Type B pancreatic cell (in vitro differentiated cells): ENCODE measurements around the gene TCF7L2. TPM values are rescaled to one million over a fixed set of nuclear protein-coding genes. Genes with fewer than 3 reads are reported as not detected.
"Not testable (repeated sequence)": the region's sequence is repeated elsewhere in the genome, so short reads cannot be mapped to it uniquely, and the experiment has no call there.

ENCODE experiments used
- DNase-seq: peaks from one replicate; pipeline ENCODE4 v3.0.0; 2021; ENCODE audit warnings: mixed read lengths; ENCODE audit not compliant: unreplicated experiment; ENCODE audit errors: extremely low spot score
- H3K27ac Mint-ChIP-seq: 2 replicates; pipeline ENCODE4 v1.8.0; 2021; ENCODE audit warnings: mild to moderate bottlenecking, mixed read lengths
- H3K27me3 Mint-ChIP-seq: 2 replicates; pipeline ENCODE4 v1.8.0; 2021; ENCODE audit warnings: mixed read lengths
- H3K36me3 Mint-ChIP-seq: 2 replicates; pipeline ENCODE4 v1.8.0; 2021; ENCODE audit warnings: mixed read lengths
- H3K4me1 Mint-ChIP-seq: one replicate; pipeline ENCODE4 v1.8.0; 2021; ENCODE audit warnings: mixed read lengths; ENCODE audit not compliant: unreplicated experiment
- H3K4me3 Mint-ChIP-seq: 2 replicates; pipeline ENCODE4 v1.8.0; 2021; ENCODE audit warnings: mild to moderate bottlenecking, mixed read lengths
- H3K9me3 Mint-ChIP-seq: 2 replicates; pipeline ENCODE4 v1.8.0; 2021; ENCODE audit warnings: mixed read lengths
- CTCF ChIP-seq: fragments of 200-600 bp; sonication (generic); conservative IDR thresholded peaks from 2 replicates; pipeline ENCODE4 v1.5.0; 2021; ENCODE audit warnings: antibody characterized with exemption, mild to moderate bottlenecking
- total RNA-seq: library from RNA; stranded (reverse); gene quantifications from 2 replicates; pipeline ENCODE4 v1.2.1, GENCODE V29; 2021; ENCODE audit warnings: low replicate concordance

The TCF7L2 gene
- total RNA-seq, 1 donor from 2014 or later = 39.7 TPM

DNA sequence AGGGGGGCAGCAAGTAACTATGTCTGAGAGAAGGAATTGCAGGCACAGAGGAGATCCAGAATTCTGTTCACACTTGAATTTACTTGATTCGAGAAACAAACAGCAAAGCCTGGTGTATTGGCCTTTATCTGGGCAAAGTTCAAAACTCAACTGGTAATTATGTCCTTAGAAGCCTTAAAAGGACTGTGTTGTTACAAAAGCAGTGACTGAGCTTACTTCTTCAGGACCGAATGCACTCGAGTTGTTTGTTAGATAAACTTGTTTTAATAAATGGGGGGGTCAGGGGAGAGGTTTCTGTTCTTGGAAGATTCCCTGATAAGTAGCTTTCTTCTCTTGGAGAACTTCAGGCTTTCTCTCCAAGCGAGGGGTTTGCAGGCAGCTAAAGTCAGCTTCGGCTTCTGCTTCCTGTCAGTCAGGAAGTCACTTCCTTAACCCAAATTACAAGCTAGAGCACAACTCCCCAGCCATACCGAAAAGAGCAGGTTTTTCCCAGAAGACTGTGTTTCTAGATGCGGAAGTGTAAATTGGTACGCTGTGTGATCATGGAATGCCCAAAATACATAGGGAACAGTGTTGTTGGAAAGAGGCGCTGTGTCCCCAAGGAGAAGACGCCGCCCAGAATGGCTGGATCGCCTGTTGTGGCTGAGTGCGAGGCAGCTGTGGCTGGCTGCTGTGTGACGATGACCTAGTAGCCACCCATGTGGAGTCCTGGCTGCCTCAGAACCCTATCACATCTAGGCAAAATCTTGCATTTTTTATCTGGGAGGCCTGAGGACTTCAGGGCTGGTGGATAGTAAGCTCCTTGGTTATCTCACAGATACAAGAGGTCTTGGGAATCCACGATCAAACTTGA lies 110.4 kb downstream of the TCF7L2 start:
- H3K27me3 Mint-ChIP-seq = no peaks in the 10 kb centered on the region
- H3K36me3 Mint-ChIP-seq = peaks cover 5% of the 10 kb centered on the region
- no peak for TF ChIP-seq CTCF
- no peak overlapping the region for H3K27ac Mint-ChIP-seq
- no peak overlapping the region for H3K4me3 Mint-ChIP-seq
- no peaks in the 10 kb centered on the region for H3K9me3 Mint-ChIP-seq
- no peak for DNase-seq
- peaks cover 47% of the 10 kb centered on the region for H3K4me1 Mint-ChIP-seq

GRCh38 chr10:113061054-113061430 lies 111.0 kb downstream of the TCF7L2 start:
- H3K27me3 Mint-ChIP-seq = no peaks in the 10 kb centered on the region
- peak overlapping the region; percentile 2 for H3K4me3 Mint-ChIP-seq
- no peaks in the 10 kb centered on the region for H3K9me3 Mint-ChIP-seq
- H3K36me3 Mint-ChIP-seq = peaks cover 5% of the 10 kb centered on the region
- TF ChIP-seq CTCF = no peak
- H3K4me1 Mint-ChIP-seq = peaks cover 48% of the 10 kb centered on the region
- DNase-seq = no peak
- peak overlapping the region; percentile 2 for H3K27ac Mint-ChIP-seq

DNA sequence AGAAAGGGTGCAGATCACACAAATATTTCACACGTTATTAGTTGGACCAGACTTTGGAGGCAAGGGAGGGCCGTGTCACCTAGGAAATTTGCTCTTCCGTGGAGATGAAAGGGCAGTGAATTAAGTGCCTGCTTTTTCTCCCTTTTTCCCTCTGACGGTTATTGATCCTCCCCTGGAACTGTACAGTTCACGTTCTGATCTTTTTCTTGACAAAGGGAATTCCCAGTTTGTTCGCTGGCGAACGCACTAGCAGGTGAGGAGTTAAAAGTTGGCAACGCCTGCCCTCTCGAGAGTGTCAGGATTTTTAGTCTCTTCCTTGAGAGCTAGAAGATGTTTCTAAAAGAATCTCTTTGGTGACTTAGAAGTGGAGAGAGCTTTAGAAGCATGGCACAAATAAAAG lies 111.5 kb downstream of the TCF7L2 start:
- peak overlapping the region; percentile 2 for H3K27ac Mint-ChIP-seq
- DNase-seq = no peak
- H3K27me3 Mint-ChIP-seq = no peaks in the 10 kb centered on the region
- peaks cover 5% of the 10 kb centered on the region for H3K36me3 Mint-ChIP-seq
- peak overlapping the region; percentile 2 for H3K4me3 Mint-ChIP-seq
- H3K9me3 Mint-ChIP-seq = no peaks in the 10 kb centered on the region
- no peak for TF ChIP-seq CTCF
- peaks cover 43% of the 10 kb centered on the region for H3K4me1 Mint-ChIP-seq

- Mint-ChIP-seq H3K4me1 (peaks cover 43% of the 10 kb centered on the region), H3K27me3 (no peaks in the 10 kb centered on the region), H3K27ac (peak overlapping the region; percentile 78), H3K4me3 (peak overlapping the region; percentile 23), H3K36me3 (peaks cover 5% of the 10 kb centered on the region), H3K9me3 (no peaks in the 10 kb centered on the region)
- TF ChIP-seq CTCF = peak; percentile 50
- no peak for DNase-seq
Observed at GRCh38 chr10:113063043-113063967, 113.3 kb downstream of the TCF7L2 start.

GRCh38 chr10:113064039-113064438 lies 114.0 kb downstream of the TCF7L2 start:
- peak overlapping the region; percentile 78 for H3K27ac Mint-ChIP-seq
- H3K4me3 Mint-ChIP-seq = peak overlapping the region; percentile 23
- no peaks in the 10 kb centered on the region for H3K27me3 Mint-ChIP-seq
- DNase-seq = no peak
- H3K4me1 Mint-ChIP-seq = peaks cover 43% of the 10 kb centered on the region
- no peaks in the 10 kb centered on the region for H3K9me3 Mint-ChIP-seq
- peaks cover 5% of the 10 kb centered on the region for H3K36me3 Mint-ChIP-seq
- no peak for TF ChIP-seq CTCF

DNA sequence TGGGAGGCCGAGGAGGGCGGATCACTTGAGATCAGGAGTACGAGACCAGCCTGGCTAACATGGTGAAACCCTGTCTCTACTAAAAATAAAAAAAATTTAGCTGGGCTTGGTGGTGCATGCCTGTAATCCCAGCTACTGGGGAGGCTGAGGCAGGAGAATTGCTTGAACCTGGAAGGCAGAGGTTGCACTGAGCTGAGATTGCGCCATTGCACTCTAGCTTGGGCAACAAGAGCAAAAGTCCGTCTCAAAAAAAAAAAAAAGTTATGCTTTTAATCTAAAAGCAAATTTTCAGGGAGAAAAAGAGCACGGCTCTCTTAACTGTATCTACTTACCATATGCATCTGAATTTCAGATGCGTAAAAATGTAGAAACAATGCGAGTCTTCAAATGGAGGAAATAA lies 116.1 kb downstream of the TCF7L2 start:
- not testable (repeated sequence) for H3K27ac Mint-ChIP-seq, DNase-seq, H3K27me3 Mint-ChIP-seq, H3K4me3 Mint-ChIP-seq, H3K9me3 Mint-ChIP-seq
- Mint-ChIP-seq H3K4me1 (peaks cover 45% of the 10 kb centered on the region), H3K36me3 (peaks cover 14% of the 10 kb centered on the region)
